Glomerular visceral epithelial cell (primary cell): ENCODE results near the gene SLC16A8.

ENCODE experiments used
- DNase-seq: peaks from one replicate; pipeline ENCODE4 v3.0.0-alpha.2; 2016; ENCODE audit errors: extremely low spot score

Gene SLC16A8

DNA sequence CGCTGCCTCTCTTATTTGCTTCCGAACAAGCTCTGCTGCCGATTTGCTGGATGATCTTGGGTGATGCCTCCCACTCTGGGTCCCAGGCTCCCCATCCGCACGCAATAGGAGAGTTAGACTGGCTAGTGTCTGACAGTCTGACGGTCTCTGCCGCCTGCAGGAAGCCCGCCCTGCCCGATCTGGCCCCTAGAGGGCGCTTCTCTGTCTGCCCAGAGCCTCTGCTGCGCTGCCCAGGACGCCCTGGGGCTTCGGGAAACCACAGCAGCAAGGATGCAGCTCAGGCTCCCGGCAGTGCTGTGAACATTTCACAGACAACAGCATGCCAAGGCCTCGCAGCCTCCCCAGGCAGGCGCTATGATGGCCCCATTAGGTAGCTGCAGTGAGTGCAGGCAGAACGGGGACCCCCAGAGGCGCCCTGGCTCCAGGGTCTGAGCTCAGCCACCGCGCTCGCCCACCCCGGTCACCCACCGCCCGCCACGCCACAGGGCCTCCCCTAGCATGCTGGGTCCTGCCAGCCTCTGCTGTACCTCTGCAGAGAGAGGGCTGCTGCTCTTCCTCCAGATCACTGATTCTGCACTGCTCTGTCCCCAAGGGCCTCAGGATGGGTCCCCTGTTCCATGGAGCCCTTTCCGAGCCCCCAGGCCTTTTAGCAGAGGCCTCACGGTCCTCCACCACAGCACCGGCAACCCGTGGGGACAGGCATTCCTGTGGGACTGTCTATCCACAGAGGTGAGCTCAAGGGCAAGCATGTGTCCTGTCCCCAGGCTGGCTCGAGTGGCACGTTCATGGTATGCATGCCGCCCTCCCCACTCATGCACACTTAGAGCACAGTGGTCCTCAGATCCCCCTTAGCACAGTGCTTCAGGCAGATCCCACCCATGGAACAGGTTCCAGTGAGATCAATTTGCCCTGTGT, 30.8 kb upstream of the SLC16A8 start:
- DNase-seq = peak; percentile 77

- no peak for DNase-seq
Measured at GRCh38 chr22:38112381-38112780, 28.4 kb upstream of the SLC16A8 start.

GRCh38 chr22:38111925-38112355, 28.0 kb upstream of the SLC16A8 start:
- DNase-seq = no peak

DNA sequence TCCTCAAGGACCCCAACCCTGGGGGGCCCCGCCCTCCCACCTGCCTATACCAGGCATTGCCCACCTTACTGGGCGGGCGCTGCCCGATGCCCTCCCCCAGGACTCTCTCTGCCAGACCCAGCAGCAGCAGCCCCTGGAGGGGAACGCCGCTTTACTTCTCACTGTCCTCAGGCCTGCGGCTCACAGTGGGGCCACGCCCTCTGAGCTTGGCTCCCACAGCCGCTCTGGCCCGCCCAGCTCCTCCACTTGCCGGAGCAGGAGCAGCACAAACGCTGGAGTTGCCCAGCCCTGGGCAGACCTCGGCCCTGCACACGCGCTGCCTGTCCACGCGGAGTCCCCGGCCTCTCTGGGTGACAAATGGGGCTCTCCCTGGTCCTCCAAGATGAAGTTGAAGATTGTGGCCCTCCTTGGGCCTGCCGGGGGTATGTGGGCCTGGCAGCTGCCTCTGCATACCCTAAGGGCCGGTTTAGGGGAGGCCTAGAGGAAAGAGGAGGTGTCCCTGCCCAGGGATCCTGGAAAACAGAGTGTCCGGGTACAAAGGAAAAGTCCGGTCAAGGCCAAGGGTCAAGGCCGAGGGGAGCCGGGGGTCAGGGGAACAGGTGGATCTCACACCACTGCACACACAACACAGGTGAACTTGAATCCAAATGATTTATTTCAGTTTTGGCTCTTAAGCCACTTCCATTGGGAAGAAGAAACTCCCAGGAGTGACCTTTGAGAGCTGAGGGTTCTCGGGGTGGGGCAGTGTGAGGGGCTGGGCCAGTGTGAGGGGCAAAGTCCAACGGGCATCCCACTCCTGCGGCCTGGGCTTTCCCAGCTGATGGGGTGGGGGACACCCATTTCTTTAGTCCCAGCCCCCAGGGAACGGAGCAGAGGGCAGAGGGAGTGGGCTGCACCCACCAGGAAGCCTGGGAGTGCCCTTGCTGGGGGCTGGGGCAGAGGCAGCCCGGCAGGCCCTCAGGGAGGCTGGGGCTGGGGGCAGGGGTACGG, 27.2 kb upstream of the SLC16A8 start:
- DNase-seq = peak; percentile 86

DNA sequence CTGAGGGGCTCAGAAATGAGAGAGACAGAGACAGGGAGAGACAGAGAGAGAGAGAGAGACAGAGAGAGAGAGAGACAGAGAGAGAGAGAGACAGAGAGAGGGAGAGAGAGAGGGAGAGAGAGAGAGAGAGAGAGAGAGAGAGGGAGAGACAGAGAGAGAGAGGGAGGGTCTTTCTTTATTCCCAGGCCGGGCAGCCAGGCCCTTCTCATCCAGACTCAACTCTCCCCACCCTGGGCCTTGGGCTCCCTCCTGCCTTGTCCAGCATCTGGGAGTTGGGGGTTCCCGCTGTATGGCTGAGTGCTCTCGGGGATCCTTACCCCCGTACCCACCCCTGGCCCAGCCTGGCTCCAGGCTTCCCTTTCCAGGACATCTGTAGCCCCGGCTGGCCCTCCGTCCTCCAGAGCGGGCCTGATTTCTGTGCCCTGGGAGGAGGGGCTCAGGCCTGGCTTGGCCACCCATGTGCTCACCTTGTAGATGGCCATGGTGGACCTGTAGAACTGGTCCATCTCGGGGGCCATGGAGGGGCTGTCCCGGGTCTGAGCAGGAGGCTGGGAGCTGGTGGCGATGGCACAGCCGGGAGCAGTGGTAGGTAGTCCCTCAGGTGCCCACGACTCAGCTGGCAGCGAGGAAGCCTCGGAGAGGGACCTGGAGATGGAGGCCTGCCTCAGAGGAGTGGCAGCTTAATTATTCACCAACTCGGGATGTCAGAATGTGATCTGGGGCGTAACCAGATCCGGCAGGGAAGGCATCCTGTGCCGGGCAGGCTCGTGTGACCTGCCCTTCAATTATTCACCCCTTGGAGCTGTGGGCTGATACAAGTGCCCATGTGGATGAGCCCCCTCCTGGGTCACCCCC, 26.3 kb upstream of the SLC16A8 start, which contains the start of gene BAIAP2L2:
Gene BAIAP2L2 (minus strand): TSS at position 677 of the 855 bp plus-strand sequence. CDS start 159 bp downstream, at position 518.
- DNase-seq = peak; percentile 84

DNA sequence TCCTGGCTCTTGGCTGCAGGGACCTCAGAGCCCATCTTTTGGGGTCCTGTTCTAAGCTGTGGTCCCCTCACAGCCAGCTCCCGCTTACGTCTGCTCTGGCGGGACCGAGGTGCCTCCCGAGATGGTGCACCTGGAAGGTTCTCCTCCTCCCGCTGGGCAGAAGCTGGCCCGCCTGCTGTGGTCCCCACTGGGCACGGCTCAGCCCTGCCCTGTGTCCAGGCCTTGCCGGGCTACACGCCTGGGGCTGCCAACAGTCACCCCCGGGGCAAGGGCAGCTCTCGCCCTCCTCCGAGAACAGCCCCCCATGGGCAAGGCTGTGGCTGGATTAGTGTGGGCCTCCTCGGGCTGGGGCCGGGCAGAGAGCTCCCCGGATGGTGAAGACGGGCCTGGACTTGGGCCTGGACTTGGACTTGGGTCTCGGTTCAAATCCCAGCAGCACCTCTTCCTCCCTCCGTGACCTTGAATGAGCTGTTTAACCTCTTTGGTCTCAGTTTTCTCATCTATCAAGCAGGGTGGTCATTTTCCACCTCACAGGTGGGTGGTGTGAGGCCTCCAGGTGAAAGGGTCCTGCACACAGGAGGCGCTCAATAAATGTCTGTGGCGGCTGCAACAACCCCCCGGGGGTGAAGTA, 25.5 kb upstream of the SLC16A8 start:
- no peak for DNase-seq

DNA sequence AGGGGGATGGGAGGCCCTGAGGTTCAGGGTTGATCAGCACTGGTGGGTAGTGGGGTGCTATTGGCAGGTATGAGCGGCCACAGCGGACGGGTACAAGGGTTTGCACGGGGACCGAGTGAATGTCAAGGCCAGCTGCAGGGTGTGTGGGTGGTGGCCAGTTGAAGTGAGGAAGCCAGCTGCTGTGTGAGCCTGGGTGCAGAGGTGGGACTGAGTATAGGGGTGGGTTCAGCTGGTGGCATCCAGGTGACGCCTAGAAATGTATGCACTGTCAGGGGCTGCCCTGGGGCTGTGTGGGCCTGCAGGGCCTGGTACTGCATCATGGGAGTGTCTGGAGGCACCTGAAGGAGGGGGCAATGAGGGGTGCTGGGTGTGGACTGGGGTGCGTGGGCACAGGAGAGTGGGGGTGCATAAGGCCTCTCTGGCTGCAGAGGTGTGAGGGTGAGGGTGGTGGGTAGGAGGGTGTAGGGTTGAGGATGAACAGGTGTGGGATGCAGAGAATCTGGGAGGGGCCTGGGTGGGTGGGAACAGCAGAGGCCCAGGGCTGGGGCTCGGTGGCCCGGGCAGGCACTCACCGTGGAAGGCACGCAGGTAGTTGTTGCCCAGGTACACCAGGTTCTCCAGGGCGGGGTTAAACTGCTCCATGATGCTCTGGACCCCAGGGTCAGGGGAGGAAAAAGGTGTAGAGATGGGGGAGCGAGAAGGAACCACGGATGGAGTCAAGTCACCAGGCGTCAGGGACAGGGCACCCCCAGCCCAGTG, 24.8 kb upstream of the SLC16A8 start:
- DNase-seq = no peak

GRCh38 chr22:38107692-38108515, 23.9 kb upstream of the SLC16A8 start:
- no peak for DNase-seq

DNA sequence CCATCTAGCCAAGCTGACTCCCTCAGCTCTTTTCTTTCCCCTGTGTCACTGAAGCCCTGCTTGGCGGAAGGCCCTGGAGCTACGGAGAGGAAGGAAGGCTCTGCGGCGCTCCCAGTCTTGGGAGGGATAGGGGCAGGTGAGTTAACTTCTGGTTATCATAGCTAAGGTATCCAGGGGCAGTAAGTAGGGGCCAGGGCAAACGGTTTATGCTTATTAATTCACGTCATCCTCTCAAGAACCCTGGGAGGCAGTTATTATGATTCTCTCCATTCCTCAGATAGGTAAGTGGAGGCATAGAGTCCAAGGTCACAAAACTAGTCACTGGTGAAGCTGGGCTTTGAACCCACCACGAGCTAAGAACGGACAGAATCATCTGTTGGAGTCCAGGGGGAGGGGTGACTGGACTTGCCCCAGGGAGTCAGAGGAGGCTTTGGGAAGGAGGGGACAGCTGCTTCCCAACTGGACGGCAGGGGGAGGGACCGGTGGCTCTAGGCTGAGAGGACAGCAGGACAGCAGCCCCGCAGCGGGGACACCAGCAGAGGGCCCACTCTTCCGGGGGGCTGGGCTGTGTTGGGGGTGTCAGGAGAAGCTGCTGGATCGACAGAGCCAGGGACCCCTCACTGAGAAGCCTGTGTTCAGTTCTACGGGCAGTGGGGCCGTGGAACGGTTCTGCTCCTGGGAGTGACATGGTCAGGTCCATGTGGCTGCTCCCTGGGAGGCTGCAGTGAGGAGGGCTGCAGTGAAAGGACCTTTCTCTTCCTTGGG, 23.0 kb upstream of the SLC16A8 start:
- no peak for DNase-seq

GRCh38 chr22:38104084-38104483, 20.1 kb upstream of the SLC16A8 start:
- no peak for DNase-seq

DNA sequence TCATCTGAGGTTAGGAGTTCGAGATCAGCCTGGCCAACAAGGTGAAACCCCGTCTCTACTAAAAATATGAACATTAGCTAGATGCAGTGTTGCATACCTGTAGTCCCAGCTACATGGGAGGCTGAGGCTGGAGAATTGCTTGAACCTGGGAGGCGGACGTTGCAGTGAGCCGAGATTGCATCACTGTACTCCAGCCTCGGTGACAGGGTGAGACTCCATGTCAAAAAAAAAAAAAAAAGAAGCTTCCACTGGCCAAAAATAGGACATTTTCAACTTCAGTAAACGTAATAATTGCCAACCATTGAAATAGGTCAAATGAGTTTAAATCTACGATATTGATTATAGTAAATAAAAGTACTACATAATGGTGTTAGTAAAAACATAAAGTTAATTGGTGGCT, 19.7 kb upstream of the SLC16A8 start:
- DNase-seq = no peak

DNA sequence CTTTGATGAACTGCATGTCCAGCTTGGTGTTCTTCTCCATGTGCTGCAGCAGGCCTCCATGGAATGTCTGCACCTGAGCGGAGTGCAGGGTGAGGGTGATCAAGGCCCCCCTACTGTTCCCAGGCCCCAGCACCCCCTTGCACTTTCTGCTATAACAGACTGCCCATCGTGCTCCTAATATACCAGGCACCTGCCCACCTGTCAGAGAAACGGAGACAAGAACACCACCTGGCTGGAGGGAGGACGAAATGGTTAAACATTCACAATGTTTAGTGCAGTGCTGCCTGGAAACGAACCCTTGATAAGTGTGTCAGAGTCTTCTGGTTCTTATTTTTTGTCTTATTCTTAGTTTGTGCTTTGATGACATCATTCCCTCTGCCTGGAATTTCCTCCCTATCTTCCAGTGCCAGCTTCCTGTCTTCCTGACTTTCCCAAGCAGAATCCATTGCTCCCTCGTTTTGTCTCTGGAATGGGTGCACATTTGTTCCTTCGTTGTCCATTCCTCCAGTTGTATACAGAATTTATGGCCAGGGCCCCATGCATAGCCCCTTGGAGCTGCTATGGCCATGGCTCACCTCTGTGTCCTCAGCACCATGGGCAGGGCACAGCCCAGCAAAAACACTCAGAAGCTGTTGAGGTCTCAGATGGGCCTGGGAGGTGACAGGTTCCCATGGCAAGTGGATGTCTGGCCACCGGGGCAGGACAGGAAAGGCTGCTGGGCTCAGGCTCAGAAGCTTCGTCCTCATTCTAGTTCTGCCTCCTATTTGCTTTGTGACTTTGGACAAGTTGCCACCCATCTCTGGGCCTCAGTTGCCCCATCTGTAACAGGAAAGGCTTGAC, 14.6 kb upstream of the SLC16A8 start:
- peak; percentile 40 for DNase-seq

GRCh38 chr22:38097557-38098409, 13.8 kb upstream of the SLC16A8 start:
- no peak for DNase-seq

- DNase-seq = no peak
Measured at GRCh38 chr22:38097058-38097457, 13.1 kb upstream of the SLC16A8 start.

GRCh38 chr22:38089474-38089851, 5.5 kb upstream of the SLC16A8 start:
- no peak for DNase-seq

DNA sequence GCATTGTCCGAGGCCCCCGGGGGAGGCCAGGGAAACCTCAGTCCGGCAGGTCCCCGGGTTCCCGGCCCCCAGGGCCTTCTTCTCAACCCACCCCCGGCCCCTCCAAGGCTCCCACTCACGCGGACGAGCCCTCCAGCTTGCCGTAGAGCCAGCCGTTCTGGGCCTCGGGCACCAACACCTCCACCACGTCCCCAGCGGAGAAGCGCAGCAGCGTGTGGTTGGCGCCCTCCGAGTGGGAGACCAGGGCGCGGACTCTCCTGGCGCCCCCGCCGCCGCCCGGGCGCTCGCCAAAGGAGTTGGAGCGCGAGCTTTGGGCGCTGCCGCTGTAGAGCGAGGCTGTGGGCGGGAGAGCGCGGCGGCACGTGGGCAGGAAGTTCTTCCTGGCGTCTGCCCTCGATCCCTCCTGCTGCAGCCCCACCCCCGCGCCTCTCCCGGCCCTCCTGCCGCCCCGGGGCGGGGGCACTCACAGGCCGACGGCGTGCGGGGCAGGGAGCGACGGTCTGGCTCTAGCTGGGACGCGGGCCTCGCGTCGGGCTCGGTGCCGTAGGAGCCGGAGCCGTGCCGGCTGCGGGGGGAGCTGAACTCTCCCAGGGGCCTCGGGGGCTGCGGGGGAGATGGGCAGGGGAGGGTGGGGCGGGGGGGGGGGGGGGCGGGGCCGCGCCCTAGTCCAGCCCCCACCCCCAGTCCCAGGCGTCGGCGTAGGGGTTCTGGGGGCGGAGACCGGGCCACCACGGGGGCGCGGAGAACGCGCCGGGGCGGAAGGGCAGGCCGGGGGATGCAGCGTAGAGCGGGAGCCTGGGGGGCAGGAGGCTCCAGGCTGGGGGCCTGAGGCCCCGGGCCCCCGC, 4.9 kb upstream of the SLC16A8 start:
- DNase-seq = no peak
